NB4 (cell line): Measurements from ENCODE around the gene PEAK3.

Source experiments
- DNase-seq: peaks from one replicate; pipeline ENCODE4 v3.0.0; 2010; ENCODE audit warnings: low read depth
- H3K4me3 ChIP-seq: one replicate; pipeline ENCODE4 v1.5.1; 2011; ENCODE audit warnings: mild to moderate bottlenecking, low read depth, low read length, moderate library complexity
- CTCF ChIP-seq: IDR thresholded peaks from one replicate; pipeline ENCODE4 v1.5.1; 2012; ENCODE audit warnings: low read depth, low read length
- MAX ChIP-seq: IDR thresholded peaks from 2 replicates; pipeline ENCODE4 v1.6.1; 2011; ENCODE audit warnings: low read depth, low read length
- MYC ChIP-seq: IDR thresholded peaks from 2 replicates; pipeline ENCODE4 v1.6.1; 2011; ENCODE audit warnings: low read depth, low read length
- POLR2A ChIP-seq: IDR thresholded peaks from 2 replicates; pipeline ENCODE4 v1.6.1; 2011; ENCODE audit warnings: mild to moderate bottlenecking; ENCODE audit not compliant: insufficient read length; ENCODE audit errors: extremely low read depth

PEAK3 gene

GRCh38 chr19:2246801-2247361 lies 35.1 kb downstream of the PEAK3 start:
- TF ChIP-seq POLR2A, result no peak
- TF ChIP-seq MAX, result no peak
- no peak for TF ChIP-seq MYC
- TF ChIP-seq CTCF, result no peak
- DNase-seq, result no peak

GRCh38 chr19:2246014-2246620 lies 35.9 kb downstream of the PEAK3 start:
- DNase-seq, result no peak
- TF ChIP-seq MAX, result no peak
- TF ChIP-seq POLR2A, result no peak
- no peak for TF ChIP-seq MYC
- TF ChIP-seq CTCF, result no peak
- no peak overlapping the region for H3K4me3 ChIP-seq

More at GRCh38 chr19:2246801-2247361, 35.1 kb downstream of the PEAK3 start:
- H3K4me3 ChIP-seq, result no peak overlapping the region

GRCh38 chr19:2245273-2245672 lies 36.7 kb downstream of the PEAK3 start:
- no peak for TF ChIP-seq POLR2A
- TF ChIP-seq CTCF, result no peak
- no peak for TF ChIP-seq MYC
- TF ChIP-seq MAX, result no peak
- DNase-seq, result no peak
- no peak overlapping the region for H3K4me3 ChIP-seq

- H3K4me3 ChIP-seq, result no peak overlapping the region
- DNase-seq, result no peak
- TF ChIP-seq MAX (no peak), MYC (no peak), CTCF (no peak), POLR2A (no peak)
Measured at GRCh38 chr19:2244486-2244885, 37.5 kb downstream of the PEAK3 start.

- H3K4me3 ChIP-seq, result no peak overlapping the region
- DNase-seq, result no peak
- TF ChIP-seq MAX (no peak), CTCF (no peak)
Measured at GRCh38 chr19:2244125-2244411, 37.9 kb downstream of the PEAK3 start.
